HepG2 (cell line): ENCODE measurements around the gene FBXO24. TPM values are rescaled to one million over a fixed set of nuclear protein-coding genes. Genes with fewer than 3 reads are reported as not detected.

Source experiments
- EP300 ChIP-seq, 3 experiments: sonication (generic) in 1 of 3; formaldehyde crosslinking in 1 of 3; IDR thresholded peaks; 2 replicates each; pipeline versions ENCODE4 v1.5.1 to v1.6.1; 2011 to 2020; ENCODE audit warnings: low read depth in 2 of 3, low read length in 2 of 3, borderline replicate concordance in 1 of 3, improper control_type of control experiment in 1 of 3, mild to moderate bottlenecking in 1 of 3, missing genetic modification reagents in 1 of 3, moderate library complexity in 1 of 3
- HMGA1 ChIP-seq: sonication (generic); formaldehyde crosslinking; conservative IDR thresholded peaks from 2 replicates; pipeline ENCODE4 v1.4.0; 2020; ENCODE audit warnings: missing genetic modification reagents
- HNRNPUL1 ChIP-seq: fragments of 200-400 bp; formaldehyde crosslinking; IDR thresholded peaks from 2 replicates; pipeline ENCODE4 v1.6.1; 2017; ENCODE audit warnings: low read depth, mild to moderate bottlenecking, low read length, moderate library complexity
- JUND ChIP-seq: sonication (generic); formaldehyde crosslinking; IDR thresholded peaks from 2 replicates; pipeline ENCODE4 v1.8.0; 2022; ENCODE audit warnings: mild to moderate bottlenecking, missing genetic modification reagents
- KDM5B ChIP-seq: sonication (generic); formaldehyde crosslinking; IDR thresholded peaks from 2 replicates; pipeline ENCODE4 v1.4.0; 2020; ENCODE audit warnings: missing genetic modification reagents, mild to moderate bottlenecking, borderline replicate concordance
- MEIS1 ChIP-seq: sonication (generic); formaldehyde crosslinking; IDR thresholded peaks from 2 replicates; pipeline ENCODE4 v1.9.0; 2021; ENCODE audit warnings: mild to moderate bottlenecking, missing genetic modification reagents, moderate library complexity, borderline replicate concordance
- NFE2 ChIP-seq: sonication (generic); formaldehyde crosslinking; IDR thresholded peaks from 2 replicates; pipeline ENCODE4 v1.4.0; 2020; ENCODE audit warnings: missing genetic modification reagents
- NFYB ChIP-seq: sonication (generic); formaldehyde crosslinking; IDR thresholded peaks from 2 replicates; pipeline ENCODE4 v1.4.0; 2020; ENCODE audit warnings: missing genetic modification reagents
- RAD51 ChIP-seq: fragments of 450-650 bp; IDR thresholded peaks from 2 replicates; pipeline ENCODE4 v1.6.1; 2016; ENCODE audit warnings: borderline replicate concordance
- RXRB ChIP-seq: IDR thresholded peaks from 2 replicates; pipeline ENCODE4 v1.6.1; 2016; ENCODE audit warnings: borderline replicate concordance, missing genetic modification reagents, missing compliant biosample characterization
- SAP130 ChIP-seq: IDR thresholded peaks from 2 replicates; pipeline ENCODE4 v1.6.1; 2016; ENCODE audit warnings: low read depth
- XBP1 ChIP-seq: sonication (generic); formaldehyde crosslinking; IDR thresholded peaks from 2 replicates; pipeline ENCODE4 v1.5.0; 2020; ENCODE audit warnings: missing genetic modification reagents
- ZNF136 ChIP-seq: sonication (generic); formaldehyde crosslinking; IDR thresholded peaks from 2 replicates; pipeline ENCODE4 v1.8.1; 2022; ENCODE audit warnings: low read depth, mild to moderate bottlenecking, moderate library complexity, missing genetic modification reagents
- ZNF567 ChIP-seq: sonication (generic); formaldehyde crosslinking; IDR thresholded peaks from 2 replicates; pipeline ENCODE4 v1.8.1; 2023; ENCODE audit warnings: mild to moderate bottlenecking, missing genetic modification reagents, borderline replicate concordance
- ZNF781 ChIP-seq: sonication (generic); formaldehyde crosslinking; IDR thresholded peaks from 2 replicates; pipeline ENCODE4 v1.5.1; 2020; ENCODE audit warnings: borderline replicate concordance, mild to moderate bottlenecking, missing genetic modification reagents; ENCODE audit errors: not compliant biosample characterization
- ZSCAN22 ChIP-seq: sonication (generic); formaldehyde crosslinking; IDR thresholded peaks from 2 replicates; pipeline ENCODE4 v1.4.0; 2020; ENCODE audit warnings: mild to moderate bottlenecking, missing genetic modification reagents
- polyA plus RNA-seq, 8 experiments: library from polyadenylated mRNA; depleted of rRNA in 3 of 8; stranded (reverse) in 7 of 8; unstranded in 1 of 8; fragments of >200 nt; fragmentation: Illumina TruSeq in 4 of 8; extraction: Trizol in 4 of 8; gene quantifications; 2 replicates each; pipeline versions ENCODE4 v1.2.1 to v1.2.3, GENCODE V29; 2011 to 2016; ENCODE audit warnings: low read depth in 4 of 8, missing spikeins in 1 of 8, mixed read lengths in 1 of 8; ENCODE audit not compliant: insufficient read depth in 1 of 8
- total RNA-seq, 5 experiments: library from RNA; depleted of rRNA; stranded (reverse); fragments of >200 nt; fragmentation: Illumina TruSeq; extraction: Trizol; gene quantifications; 2 replicates each; pipeline ENCODE4 v1.2.3, GENCODE V29; 2016; ENCODE audit warnings: low read depth in 1 of 5
- TF ChIP-seq, protein P1 (sequence below): sonication (generic); formaldehyde crosslinking; IDR thresholded peaks from 2 replicates; pipeline ENCODE4 v1.5.0; 2020; ENCODE audit warnings: mild to moderate bottlenecking, missing genetic modification reagents, borderline replicate concordance
- TF ChIP-seq, protein P2 (sequence below): sonication (generic); formaldehyde crosslinking; IDR thresholded peaks from 2 replicates; pipeline ENCODE4 v1.8.0; 2022; ENCODE audit warnings: missing genetic modification reagents, mild to moderate bottlenecking, inconsistent platforms, borderline replicate concordance
- TF ChIP-seq, protein P3 (sequence below): sonication (generic); formaldehyde crosslinking; IDR thresholded peaks from 2 replicates; pipeline ENCODE4 v1.4.0; 2020; ENCODE audit warnings: missing genetic modification reagents
- TF ChIP-seq, protein P4 (sequence below): IDR thresholded peaks from 2 replicates; pipeline ENCODE4 v1.6.1; 2016; ENCODE audit warnings: missing compliant biosample characterization, missing genetic modification reagents, borderline replicate concordance

FBXO24 gene
- total and polyA plus RNA-seq, 2 of the 13 experiments (the other 11 are each of a cell fraction or from before 2014, with no cell fraction given) = 0.20 to 0.55 TPM

DNA sequence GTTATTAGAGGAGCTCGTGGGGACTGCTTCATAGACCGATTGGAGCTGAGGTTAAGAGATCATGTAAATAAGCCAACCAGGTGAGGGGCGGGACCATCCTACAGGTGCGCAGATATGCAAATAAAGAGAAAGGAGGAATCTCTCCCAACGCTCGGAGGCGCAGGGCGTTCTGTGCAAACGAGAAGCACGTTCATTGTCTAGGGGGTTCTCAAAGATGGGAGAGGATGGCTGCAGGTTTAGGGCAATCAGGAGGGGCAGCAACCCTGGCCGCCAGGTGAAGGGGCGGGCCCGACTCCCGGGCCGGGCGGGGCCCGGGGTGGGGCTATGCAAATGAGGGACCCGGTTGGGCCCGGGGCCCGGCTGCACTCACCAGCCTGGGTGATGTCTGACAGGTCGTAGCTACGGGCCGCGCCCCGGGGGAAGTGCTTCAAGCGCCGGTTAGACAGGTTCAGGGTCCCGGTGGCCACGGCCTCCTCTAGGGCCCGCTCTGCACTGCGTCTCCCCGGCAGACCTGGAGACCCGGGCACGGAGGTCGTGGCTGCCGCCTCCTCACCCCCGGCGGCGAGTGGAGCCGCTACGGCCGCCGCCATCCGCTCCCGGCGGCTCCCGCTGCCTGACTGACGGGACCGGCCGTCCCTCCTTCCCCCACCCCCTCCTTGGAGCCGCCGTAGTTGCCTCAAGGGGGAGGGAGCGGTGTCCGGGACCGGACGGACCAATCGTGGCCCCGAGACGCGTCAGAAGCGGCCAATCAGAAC, 440 bp upstream of the FBXO24 start, which contains the start of gene LRCH4 (continued):
- TF ChIP-seq, protein P1, sequence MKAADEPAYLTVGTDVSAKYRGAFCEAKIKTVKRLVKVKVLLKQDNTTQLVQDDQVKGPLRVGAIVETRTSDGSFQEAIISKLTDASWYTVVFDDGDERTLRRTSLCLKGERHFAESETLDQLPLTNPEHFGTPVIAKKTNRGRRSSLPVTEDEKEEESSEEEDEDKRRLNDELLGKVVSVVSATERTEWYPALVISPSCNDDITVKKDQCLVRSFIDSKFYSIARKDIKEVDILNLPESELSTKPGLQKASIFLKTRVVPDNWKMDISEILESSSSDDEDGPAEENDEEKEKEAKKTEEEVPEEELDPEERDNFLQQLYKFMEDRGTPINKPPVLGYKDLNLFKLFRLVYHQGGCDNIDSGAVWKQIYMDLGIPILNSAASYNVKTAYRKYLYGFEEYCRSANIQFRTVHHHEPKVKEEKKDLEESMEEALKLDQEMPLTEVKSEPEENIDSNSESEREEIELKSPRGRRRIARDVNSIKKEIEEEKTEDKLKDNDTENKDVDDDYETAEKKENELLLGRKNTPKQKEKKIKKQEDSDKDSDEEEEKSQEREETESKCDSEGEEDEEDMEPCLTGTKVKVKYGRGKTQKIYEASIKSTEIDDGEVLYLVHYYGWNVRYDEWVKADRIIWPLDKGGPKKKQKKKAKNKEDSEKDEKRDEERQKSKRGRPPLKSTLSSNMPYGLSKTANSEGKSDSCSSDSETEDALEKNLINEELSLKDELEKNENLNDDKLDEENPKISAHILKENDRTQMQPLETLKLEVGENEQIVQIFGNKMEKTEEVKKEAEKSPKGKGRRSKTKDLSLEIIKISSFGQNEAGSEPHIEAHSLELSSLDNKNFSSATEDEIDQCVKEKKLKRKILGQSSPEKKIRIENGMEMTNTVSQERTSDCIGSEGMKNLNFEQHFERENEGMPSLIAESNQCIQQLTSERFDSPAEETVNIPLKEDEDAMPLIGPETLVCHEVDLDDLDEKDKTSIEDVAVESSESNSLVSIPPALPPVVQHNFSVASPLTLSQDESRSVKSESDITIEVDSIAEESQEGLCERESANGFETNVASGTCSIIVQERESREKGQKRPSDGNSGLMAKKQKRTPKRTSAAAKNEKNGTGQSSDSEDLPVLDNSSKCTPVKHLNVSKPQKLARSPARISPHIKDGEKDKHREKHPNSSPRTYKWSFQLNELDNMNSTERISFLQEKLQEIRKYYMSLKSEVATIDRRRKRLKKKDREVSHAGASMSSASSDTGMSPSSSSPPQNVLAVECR (CRISPR knock-in tag) = peak; percentile 88
- TF ChIP-seq HNRNPUL1 = peak; percentile 63; the same call in 1 of the 2 replicates
- TF ChIP-seq, protein P2, sequence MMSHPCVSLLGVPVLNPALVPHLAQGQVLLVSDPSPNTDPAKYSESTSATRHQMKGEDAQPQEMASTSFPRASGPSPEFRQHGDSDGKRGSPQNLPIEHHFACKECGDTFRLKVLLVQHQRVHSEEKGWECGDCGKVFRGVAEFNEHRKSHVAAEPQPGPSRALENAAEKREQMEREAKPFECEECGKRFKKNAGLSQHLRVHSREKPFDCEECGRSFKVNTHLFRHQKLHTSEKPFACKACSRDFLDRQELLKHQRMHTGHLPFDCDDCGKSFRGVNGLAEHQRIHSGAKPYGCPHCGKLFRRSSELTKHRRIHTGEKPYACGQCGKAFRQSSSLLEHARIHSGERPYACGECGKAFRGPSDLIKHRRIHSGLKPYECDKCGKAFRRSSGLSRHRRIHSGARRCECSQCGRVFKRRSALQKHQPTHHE = 0 out of 2 replicates have a peak, but pooled peaks have one; percentile 72
- peak; percentile 78; the same call in 1 of the 2 replicates for TF ChIP-seq ZNF136 (CRISPR knock-in tag)
- peak; percentile 60 for TF ChIP-seq KDM5B (CRISPR knock-in tag)
- TF ChIP-seq, protein P3, sequence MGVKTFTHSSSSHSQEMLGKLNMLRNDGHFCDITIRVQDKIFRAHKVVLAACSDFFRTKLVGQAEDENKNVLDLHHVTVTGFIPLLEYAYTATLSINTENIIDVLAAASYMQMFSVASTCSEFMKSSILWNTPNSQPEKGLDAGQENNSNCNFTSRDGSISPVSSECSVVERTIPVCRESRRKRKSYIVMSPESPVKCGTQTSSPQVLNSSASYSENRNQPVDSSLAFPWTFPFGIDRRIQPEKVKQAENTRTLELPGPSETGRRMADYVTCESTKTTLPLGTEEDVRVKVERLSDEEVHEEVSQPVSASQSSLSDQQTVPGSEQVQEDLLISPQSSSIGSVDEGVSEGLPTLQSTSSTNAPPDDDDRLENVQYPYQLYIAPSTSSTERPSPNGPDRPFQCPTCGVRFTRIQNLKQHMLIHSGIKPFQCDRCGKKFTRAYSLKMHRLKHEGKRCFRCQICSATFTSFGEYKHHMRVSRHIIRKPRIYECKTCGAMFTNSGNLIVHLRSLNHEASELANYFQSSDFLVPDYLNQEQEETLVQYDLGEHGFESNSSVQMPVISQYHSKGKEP (CRISPR knock-in tag) = peak; percentile 72; the same call in 1 of the 2 replicates
- TF ChIP-seq ZSCAN22 (CRISPR knock-in tag) = no peak
- TF ChIP-seq RXRB (CRISPR knock-in tag) = peak; percentile 69
- TF ChIP-seq JUND (CRISPR knock-in tag) = no peak
- peak; percentile 2; the same call in 1 of the 2 replicates for TF ChIP-seq NFE2 (CRISPR knock-in tag)
- TF ChIP-seq HMGA1 (CRISPR knock-in tag) = no peak
- peak; percentile 89; the same call in 1 of the 2 replicates for TF ChIP-seq SAP130
- no peak for TF ChIP-seq ZNF567 (CRISPR knock-in tag)
- TF ChIP-seq EP300 (IDR thresholded peaks at IDR 0.05; ENCODE audit: low read depth in 2 of 2, low read length in 2 of 2) = peak; percentile 24 to 67; a peak in 2 of 4 replicates
- peak; percentile 46; the same call in 1 of the 2 replicates for TF ChIP-seq EP300 (CRISPR knock-in tag; IDR thresholded peaks at IDR 0.05; ENCODE audit: borderline replicate concordance)
- TF ChIP-seq, protein P4, sequence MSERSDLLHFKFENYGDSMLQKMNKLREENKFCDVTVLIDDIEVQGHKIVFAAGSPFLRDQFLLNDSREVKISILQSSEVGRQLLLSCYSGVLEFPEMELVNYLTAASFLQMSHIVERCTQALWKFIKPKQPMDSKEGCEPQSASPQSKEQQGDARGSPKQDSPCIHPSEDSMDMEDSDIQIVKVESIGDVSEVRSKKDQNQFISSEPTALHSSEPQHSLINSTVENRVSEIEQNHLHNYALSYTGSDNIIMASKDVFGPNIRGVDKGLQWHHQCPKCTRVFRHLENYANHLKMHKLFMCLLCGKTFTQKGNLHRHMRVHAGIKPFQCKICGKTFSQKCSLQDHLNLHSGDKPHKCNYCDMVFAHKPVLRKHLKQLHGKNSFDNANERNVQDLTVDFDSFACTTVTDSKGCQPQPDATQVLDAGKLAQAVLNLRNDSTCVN = 0 out of 2 replicates have a peak, but pooled peaks have one; percentile 43
- TF ChIP-seq MEIS1 (CRISPR knock-in tag) = peak; percentile 50; the same call in 1 of the 2 replicates
- no peak for TF ChIP-seq NFYB (CRISPR knock-in tag)
- TF ChIP-seq RAD51 = no peak
- no peak for TF ChIP-seq ZNF781 (CRISPR knock-in tag)
- no peak for TF ChIP-seq XBP1 (CRISPR knock-in tag)
